Stimulated activated effector memory CD8-positive, alpha-beta T cell treated with anti-CD3 and anti-CD28 coated beads, Interleukin-12 subunit alpha, Interleukin-12 subunit beta, amount 100 ng/mL, for 72 hours (primary cell): ENCODE data around the gene ZFAND5.
A peak's percentile ranks its signal among the peaks of the same experiment; 100 is the strongest.

ENCODE experiments used
- ATAC-seq: fragments of 150-1000 bp; cut with Tn5 transposase; 2 replicates; pipeline ENCODE4 v1.10.0; 2021
- DNase-seq, 2 donors: peaks; one replicate each; pipeline ENCODE4 v3.0.0; 2021 to 2022; ENCODE audit warnings: low spot score in 2 of 2
- H3K27ac Mint-ChIP-seq: one replicate; pipeline ENCODE4 v1.8.0; 2022; ENCODE audit warnings: mild to moderate bottlenecking, mixed read lengths
- H3K36me3 Mint-ChIP-seq: one replicate; pipeline ENCODE4 v1.8.0; 2022; ENCODE audit warnings: mild to moderate bottlenecking, mixed read lengths
- H3K4me1 Mint-ChIP-seq: one replicate; pipeline ENCODE4 v1.8.0; 2022; ENCODE audit warnings: mixed read lengths
- H3K4me3 Mint-ChIP-seq: one replicate; pipeline ENCODE4 v1.8.0; 2022; ENCODE audit warnings: mild to moderate bottlenecking, mixed read lengths
- H3K9me3 Mint-ChIP-seq: one replicate; pipeline ENCODE4 v1.8.0; 2022; ENCODE audit warnings: mixed read lengths

The ZFAND5 gene

DNA sequence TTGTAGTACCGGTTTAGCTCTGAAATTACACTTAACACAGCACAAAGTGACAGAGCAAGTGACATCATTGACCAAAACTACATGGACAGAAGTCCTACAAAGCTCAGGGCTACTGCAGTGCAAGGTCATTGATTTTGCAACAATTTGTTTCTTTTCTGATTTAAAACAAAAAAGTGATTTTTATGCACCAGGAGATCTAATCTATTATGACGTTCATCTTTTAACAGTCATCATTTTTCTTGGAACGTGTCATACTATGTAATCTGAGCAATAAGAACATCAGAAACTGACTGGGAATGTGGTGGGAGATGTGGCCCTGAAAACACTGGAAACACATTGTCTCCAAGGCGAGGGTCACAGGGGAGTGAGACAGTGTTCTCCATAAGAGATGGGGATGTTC, 17.4 kb upstream of the ZFAND5 start:
- Mint-ChIP-seq H3K4me3 (no peak overlapping the region), H3K9me3 (no peaks in the 10 kb centered on the region), H3K36me3 (no peaks in the 10 kb centered on the region), H3K27ac (no peak overlapping the region), H3K4me1 (no peaks in the 10 kb centered on the region)
- DNase-seq: no peak
- no peak for ATAC-seq

DNA sequence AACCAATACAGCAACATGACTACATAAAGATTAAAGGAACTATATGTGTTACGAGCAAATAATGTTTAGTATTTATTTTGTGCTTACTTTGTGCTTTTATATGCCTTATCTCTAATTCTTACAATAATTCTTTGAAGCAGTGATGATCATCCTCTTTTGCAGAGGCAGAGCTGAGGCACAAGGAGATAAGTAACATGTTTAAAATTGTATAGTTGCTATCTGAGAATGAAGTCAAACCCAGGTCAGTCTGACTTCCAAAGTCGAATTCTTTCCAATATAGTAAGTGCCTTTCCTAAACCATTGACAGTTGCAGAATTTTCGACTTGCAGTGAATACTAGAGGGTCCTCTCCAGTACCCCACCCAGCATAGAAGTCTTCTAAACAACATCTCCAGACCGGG, 12.0 kb upstream of the ZFAND5 start:
- no peak for ATAC-seq
- DNase-seq: no peak
- Mint-ChIP-seq H3K4me3 (no peak overlapping the region), H3K36me3 (no peaks in the 10 kb centered on the region), H3K4me1 (no peaks in the 10 kb centered on the region), H3K9me3 (no peaks in the 10 kb centered on the region), H3K27ac (no peak overlapping the region)

DNA sequence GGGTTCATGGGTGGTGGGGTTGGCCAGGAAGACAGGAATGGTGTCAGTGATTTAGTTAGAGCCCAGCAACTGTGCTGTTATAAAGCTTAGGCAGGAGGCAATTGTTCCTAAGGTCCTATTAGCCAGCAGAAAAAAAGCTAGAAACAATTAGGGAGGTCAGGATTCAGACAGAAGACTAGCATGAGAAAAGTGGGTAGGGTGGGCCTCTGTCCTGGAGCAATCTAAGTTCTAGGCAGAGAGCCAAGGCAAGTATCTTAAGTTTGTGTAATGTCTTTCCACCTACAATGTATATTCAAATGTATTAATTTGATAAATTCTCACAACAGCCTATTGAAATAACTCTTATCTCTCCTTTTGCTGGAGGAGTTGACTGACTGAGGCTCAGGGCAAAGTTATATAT, 6.1 kb upstream of the ZFAND5 start:
- H3K36me3 Mint-ChIP-seq: no peaks in the 10 kb centered on the region
- no peak overlapping the region for H3K27ac Mint-ChIP-seq
- H3K4me3 Mint-ChIP-seq: no peak overlapping the region
- ATAC-seq (no peak), DNase-seq (no peak)
- H3K4me1 Mint-ChIP-seq: no peaks in the 10 kb centered on the region
- no peaks in the 10 kb centered on the region for H3K9me3 Mint-ChIP-seq

DNA sequence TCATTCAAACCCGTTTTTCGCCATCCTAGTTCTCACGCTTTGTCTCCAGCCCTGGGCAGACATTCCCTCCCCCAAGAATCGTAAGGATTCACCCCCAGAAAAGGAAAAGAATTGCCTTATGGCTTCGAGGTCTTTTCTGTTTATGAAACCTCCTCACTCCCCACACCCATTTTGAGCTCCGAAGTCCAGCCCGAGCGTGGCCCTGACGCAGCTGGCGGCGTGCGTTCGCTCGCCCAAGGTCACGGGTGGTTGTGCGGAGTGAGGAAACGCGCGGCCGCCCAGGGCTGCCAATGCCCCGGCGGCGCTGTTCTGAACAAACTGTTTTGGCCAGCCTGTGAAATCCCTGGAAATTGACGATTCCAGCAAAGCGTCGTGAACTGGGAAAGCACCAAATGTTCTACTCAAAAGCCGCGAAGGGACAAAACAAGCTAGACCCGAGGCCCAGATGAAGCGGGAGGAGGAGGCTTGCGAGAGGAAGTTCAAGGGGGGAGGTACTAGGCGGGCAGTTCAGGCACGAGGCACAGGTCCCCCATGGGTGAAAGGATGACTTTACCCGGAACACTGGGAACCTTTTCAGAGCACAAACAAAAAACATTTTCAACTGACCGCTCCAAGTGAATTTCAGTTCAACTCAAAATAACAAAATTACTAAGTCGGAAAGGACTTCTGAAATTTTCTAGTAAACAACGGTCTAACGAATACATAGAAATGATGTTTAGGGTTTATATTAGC, 683 bp upstream of the ZFAND5 start:
- H3K9me3 Mint-ChIP-seq: no peaks in the 10 kb centered on the region
- peaks cover 40% of the 10 kb centered on the region for H3K36me3 Mint-ChIP-seq
- DNase-seq (peak; percentile 45 to 81), ATAC-seq (peak; percentile 53)
- peaks cover 23% of the 10 kb centered on the region for H3K4me1 Mint-ChIP-seq
- H3K4me3 Mint-ChIP-seq: peak overlapping the region; percentile 95
- peak overlapping the region; percentile 100 for H3K27ac Mint-ChIP-seq

DNA sequence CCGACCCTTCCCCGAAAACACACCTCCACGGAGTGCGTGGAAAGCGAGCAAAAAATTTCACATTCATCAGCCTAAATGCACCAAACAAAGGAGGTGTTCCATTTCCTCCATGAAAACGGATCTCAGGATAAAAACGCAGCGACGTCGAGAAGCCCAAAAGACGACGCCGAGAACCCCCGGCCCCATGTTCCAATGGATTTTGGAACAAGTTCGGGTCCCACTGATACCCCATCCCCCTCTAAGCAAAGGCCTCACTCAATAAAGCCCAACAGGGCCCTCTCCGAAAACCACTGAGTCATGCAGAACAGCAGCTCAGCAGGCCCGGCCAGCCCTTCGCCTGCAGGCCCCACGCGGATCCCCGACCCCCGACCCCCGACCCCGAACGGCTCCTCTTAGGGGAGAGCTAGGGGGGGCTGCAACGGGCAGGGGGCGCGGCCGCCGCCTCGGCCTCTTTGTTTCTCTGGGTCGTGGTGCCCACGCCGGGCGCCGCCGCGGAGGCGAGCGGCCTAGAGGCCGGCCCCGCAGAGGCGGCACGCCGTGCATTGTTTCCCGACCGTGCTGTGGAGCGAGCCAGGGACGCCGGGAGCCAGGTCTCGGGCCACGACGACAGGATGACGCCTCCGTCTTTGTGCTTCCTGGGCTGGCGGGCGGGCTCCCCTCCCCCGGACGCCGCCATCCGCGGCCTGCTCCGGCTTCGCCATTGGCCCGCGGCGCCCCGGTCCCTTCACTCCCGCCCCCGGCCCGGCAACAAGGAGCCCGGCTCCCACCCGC, 915 bp downstream of the ZFAND5 start:
- ATAC-seq (peak; percentile 62), DNase-seq (peak in 1 of 2 donors; percentile 48)
- Mint-ChIP-seq H3K27ac (peak overlapping the region; percentile 93), H3K4me3 (peak overlapping the region; percentile 95), H3K9me3 (no peaks in the 10 kb centered on the region), H3K36me3 (peaks cover 56% of the 10 kb centered on the region), H3K4me1 (peaks cover 27% of the 10 kb centered on the region)

DNA sequence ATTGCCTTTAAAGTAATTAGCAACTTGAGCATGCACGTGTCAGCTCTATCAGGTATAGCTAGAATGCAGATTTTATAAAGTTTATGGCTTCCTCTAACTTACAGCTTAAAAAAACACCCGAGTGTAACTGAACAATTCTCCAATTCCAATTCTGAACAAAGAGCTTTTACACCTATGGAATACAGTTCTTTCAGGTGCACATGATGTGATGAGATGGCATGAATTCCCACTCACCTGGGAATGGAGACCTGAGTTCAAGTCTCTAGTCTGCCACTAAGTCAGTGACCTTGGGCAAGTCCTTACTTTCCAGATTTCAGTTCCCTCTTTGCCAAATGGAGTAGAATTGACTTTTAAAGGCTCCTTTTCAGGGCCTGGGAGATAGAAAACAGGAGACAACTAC, 1.8 kb downstream of the ZFAND5 start:
- ATAC-seq (no peak), DNase-seq (no peak)
- Mint-ChIP-seq H3K4me1 (peaks cover 33% of the 10 kb centered on the region), H3K27ac (peak overlapping the region; percentile 93), H3K4me3 (peak overlapping the region; percentile 95), H3K36me3 (peaks cover 65% of the 10 kb centered on the region), H3K9me3 (no peaks in the 10 kb centered on the region)

DNA sequence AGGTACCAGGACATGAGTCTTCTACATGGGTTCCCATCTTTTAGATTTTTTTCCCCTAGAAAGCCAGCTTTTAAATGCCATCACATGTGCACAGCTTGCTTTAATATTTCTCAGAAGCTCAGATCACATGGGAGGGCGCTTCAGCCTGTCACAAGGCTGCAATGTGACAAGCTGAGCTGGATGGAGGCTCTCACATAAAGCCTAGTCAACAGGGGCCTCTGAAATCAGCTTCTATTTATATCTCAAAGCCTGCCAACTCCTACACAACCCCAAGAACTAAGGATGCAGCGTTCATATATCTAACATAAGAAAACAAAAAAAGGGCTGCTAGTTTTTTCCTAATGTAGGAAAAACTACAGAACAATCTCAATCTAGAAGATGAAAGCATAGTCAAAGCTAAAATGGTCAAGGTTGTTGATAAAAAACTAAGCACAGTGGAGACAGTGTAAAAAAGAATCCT, 2.3 kb downstream of the ZFAND5 start:
- peak; percentile 63 for ATAC-seq
- H3K36me3 Mint-ChIP-seq: peaks cover 70% of the 10 kb centered on the region
- DNase-seq: peak; percentile 17 to 58
- H3K9me3 Mint-ChIP-seq: no peaks in the 10 kb centered on the region
- H3K27ac Mint-ChIP-seq: peak overlapping the region; percentile 93
- peak overlapping the region; percentile 95 for H3K4me3 Mint-ChIP-seq
- peaks cover 38% of the 10 kb centered on the region for H3K4me1 Mint-ChIP-seq

DNA sequence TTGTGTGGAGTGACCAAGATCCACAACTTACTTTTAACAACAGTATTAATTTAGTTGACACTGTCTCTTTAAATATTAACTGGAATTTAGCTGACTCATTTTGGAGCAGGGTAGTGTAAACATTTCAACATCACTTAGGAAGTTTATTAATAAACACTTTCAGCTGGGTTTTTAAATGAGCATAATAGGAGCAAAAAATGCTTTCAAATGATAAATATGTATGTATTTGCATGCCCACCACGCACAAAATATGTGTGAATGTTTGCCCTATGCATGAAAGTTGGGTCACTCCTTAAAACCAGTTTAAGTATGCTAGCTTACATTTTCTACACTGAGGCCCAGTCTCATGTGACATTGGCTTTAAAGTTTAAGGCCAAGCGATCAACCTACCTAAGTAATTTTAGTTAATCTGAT, 2.9 kb downstream of the ZFAND5 start:
- DNase-seq (no peak), ATAC-seq (no peak)
- Mint-ChIP-seq H3K4me1 (peaks cover 44% of the 10 kb centered on the region), H3K4me3 (peak overlapping the region; percentile 95), H3K36me3 (peaks cover 76% of the 10 kb centered on the region), H3K27ac (peak overlapping the region; percentile 93), H3K9me3 (no peaks in the 10 kb centered on the region)

DNA sequence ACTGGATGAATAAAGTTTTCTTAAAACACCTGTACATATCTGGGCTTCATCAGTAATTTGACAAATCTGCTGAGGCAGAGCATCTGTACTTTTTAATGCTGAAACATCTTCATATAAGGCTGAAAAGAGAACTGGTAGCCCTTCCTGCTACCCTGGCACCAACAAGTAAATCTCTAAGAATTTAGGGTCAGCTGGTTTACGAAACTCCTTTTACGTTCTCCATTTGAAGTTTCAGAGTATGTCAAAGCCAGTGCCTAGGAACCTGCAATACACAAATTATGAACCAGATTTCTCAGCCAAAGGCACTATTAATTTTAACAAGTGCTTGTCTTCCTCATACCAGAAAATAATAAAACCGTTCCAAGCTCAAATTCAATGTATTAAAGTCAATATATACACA, 3.8 kb downstream of the ZFAND5 start:
- Mint-ChIP-seq H3K4me3 (peak overlapping the region; percentile 95), H3K9me3 (no peaks in the 10 kb centered on the region), H3K4me1 (peaks cover 52% of the 10 kb centered on the region), H3K36me3 (peaks cover 85% of the 10 kb centered on the region), H3K27ac (peak overlapping the region; percentile 93)
- DNase-seq: no peak
- ATAC-seq: no peak

DNA sequence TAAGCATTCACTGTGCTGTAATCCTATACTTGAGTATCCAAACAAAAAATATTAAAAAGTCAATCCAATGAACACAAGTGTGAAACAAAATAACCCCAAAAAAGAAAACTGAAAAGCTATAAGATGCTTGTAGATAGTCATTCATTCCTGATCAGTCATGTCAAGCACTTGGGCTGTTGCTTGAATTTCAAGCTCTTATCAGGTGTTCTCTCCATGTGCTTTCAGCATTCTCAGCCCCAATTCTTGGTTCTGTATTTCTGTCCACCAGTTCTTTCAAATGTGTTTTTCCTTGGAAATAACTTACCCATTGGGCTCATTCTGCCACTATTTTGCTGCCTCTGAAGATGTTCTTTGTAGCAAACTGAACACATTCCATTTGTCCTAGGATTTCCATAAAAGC, 4.7 kb downstream of the ZFAND5 start:
- no peaks in the 10 kb centered on the region for H3K9me3 Mint-ChIP-seq
- H3K4me3 Mint-ChIP-seq: no peak overlapping the region
- DNase-seq (no peak), ATAC-seq (no peak)
- no peak overlapping the region for H3K27ac Mint-ChIP-seq
- H3K36me3 Mint-ChIP-seq: peaks cover 89% of the 10 kb centered on the region
- peaks cover 48% of the 10 kb centered on the region for H3K4me1 Mint-ChIP-seq

DNA sequence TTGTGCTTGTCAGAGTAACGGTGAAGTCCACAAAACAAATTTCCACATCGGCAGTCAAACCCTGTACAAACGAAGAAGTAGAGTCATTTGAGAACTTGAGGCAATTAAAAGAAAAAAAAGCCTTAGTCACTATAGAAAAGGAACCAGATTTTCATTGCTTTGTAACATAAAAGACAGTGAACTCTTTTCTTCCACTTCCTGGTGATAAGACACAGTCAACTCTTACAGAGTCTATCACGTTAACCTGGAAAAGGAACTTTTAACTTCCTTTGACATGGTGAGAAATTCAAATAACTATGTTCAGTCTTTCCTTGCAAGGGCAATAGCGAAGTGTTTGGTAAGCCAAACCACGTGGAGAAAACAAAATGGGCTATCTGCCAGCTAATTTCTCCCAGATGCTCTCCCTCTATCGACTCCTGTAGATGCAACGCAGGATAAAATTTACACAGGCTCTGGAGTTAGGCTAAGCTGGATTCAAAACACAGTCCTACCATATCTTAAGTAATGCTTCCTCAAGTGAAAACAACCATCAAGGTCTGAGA, 8.9 kb downstream of the ZFAND5 start:
- peaks cover 34% of the 10 kb centered on the region for H3K4me1 Mint-ChIP-seq
- H3K36me3 Mint-ChIP-seq: peaks cover 96% of the 10 kb centered on the region
- DNase-seq (no peak), ATAC-seq (no peak)
- H3K27ac Mint-ChIP-seq: peak overlapping the region; percentile 84
- no peak overlapping the region for H3K4me3 Mint-ChIP-seq
- H3K9me3 Mint-ChIP-seq: no peaks in the 10 kb centered on the region

DNA sequence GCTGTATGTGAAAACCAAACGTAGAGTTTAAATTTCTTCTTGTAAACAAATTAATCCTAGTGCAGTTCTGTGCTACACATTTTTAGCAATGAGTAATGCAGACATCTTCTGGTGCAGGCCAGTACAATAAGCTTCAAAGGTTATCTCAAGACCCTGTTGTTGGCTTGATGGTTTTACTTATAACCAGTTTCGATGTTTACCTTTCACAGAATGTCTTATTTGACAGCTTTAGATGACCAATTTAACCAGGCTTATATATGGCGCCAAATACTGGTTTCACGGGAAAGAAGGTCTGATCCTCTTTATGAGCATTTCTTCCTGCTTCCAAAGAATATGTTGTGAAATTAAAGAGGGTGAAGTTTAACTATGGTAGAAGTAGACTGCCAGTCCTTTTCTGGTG, 9.9 kb downstream of the ZFAND5 start:
- no peaks in the 10 kb centered on the region for H3K9me3 Mint-ChIP-seq
- peak overlapping the region; percentile 84 for H3K27ac Mint-ChIP-seq
- H3K4me1 Mint-ChIP-seq: peaks cover 33% of the 10 kb centered on the region
- no peak overlapping the region for H3K4me3 Mint-ChIP-seq
- DNase-seq (no peak), ATAC-seq (no peak)
- peaks cover 93% of the 10 kb centered on the region for H3K36me3 Mint-ChIP-seq

DNA sequence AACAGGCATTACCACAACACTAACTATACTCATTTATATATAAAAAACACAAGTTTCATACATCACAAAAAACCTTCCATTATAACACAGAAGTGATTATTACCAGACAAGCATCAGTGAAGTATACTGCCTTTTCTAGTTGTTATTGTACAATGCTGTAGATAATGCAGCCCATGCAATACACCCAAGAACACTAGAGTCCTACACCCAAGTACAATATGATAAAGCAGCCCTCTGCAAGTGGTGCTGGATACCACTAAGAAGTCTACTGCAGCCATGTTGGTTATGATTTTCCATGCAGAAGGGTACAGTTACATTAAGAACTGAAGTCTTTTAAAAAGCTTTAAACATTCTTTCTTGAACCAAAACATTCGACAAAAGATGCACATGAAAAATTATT, 10.3 kb downstream of the ZFAND5 start:
- Mint-ChIP-seq H3K27ac (no peak overlapping the region), H3K4me1 (peaks cover 33% of the 10 kb centered on the region), H3K9me3 (no peaks in the 10 kb centered on the region), H3K4me3 (no peak overlapping the region), H3K36me3 (peaks cover 88% of the 10 kb centered on the region)
- DNase-seq (no peak), ATAC-seq (no peak)

DNA sequence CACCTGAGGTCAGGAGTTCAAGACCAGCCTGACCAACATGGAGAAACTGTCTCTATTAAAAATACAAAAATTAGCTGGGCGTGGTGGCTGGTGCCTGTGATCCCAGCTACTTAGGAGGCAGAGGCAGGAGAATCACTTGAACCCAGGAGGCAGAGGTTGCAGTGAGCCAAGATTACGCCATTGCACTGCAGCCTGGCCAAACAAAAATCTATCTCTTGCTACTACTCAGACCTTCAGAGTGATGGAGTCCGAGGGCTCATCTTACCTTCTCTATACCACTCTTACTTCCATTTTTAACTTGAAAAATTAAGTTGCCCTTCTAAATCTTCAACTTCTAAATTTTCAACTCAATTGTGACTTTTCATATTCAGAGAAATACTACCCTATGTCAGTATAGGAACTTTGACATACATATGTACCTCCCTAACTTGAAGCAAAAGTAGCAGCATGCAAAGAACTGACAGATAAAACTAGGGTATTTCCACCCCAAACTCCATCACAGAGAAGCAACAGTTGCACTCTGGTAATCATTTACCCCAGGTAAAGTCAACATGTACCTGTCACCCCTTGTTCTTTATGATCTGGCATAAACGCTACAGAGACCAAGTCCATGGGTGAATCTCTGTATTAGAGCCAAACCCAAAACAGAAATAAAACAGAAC, 11.4 kb downstream of the ZFAND5 start:
- no peak for ATAC-seq
- Mint-ChIP-seq H3K9me3 (no peaks in the 10 kb centered on the region), H3K36me3 (peaks cover 77% of the 10 kb centered on the region), H3K4me1 (peaks cover 26% of the 10 kb centered on the region), H3K27ac (no peak overlapping the region), H3K4me3 (no peak overlapping the region)
- no peak for DNase-seq

DNA sequence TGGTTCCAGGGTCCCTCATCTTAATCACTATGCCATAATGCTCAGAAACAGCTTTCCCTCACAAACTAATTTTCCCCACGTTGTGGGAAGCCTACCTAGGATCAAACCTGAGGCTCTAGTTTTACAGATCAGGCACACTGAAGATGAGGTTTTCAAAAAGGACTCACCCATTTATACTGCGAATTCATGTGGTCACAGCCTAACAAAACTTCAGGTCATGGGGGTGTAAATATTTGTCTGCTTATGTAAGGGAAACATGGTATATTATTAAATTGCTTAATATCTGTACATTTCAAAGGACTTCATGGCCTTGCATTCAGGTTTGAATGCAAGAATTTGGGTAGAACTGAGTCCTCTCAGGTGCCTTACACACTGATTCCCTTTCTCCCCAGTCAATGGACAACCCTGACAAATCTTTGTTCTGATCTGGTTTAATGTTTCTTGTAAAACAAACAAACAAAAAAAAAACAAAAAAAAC, 12.1 kb downstream of the ZFAND5 start:
- Mint-ChIP-seq H3K4me3 (no peak overlapping the region), H3K9me3 (no peaks in the 10 kb centered on the region), H3K4me1 (peaks cover 20% of the 10 kb centered on the region), H3K36me3 (peaks cover 70% of the 10 kb centered on the region), H3K27ac (no peak overlapping the region)
- ATAC-seq (no peak), DNase-seq (no peak)
